GM19193 (cell line): ENCODE measurements around the gene INHA.

Experiments
- POLR2A ChIP-seq: IDR thresholded peaks from 4 replicates; pipeline ENCODE4 v1.6.1; 2011; ENCODE audit not compliant: insufficient read depth, insufficient read length; ENCODE audit errors: extremely low read depth

Gene INHA

GRCh38 chr2:219537657-219538488, 34.2 kb upstream of the INHA start:
- no peak for TF ChIP-seq POLR2A

GRCh38 chr2:219538504-219538951, 33.6 kb upstream of the INHA start:
- TF ChIP-seq POLR2A, result no peak

- TF ChIP-seq POLR2A, result no peak
These were observed 32.9 kb upstream of the INHA start for GRCh38 chr2:219538956-219539788.

- TF ChIP-seq POLR2A, result no peak
These were observed 32.0 kb upstream of the INHA start for GRCh38 chr2:219539926-219540678.

- TF ChIP-seq POLR2A, result no peak
These were observed 31.2 kb upstream of the INHA start for GRCh38 chr2:219540784-219541504.

- TF ChIP-seq POLR2A, result no peak
These were observed 30.4 kb upstream of the INHA start for GRCh38 chr2:219541611-219542180.

GRCh38 chr2:219542931-219543595, 29.0 kb upstream of the INHA start:
- TF ChIP-seq POLR2A, result no peak

GRCh38 chr2:219543596-219544358, 28.3 kb upstream of the INHA start, which contains the start of the genes CHPF and TMEM198:
CHPF (minus strand) TSS chr2:219543809; CDS start chr2:219543538, 271 bp downstream.
TMEM198 (plus strand) TSS chr2:219544028; CDS start chr2:219544728, 700 bp downstream.
- peak; percentile 35 for TF ChIP-seq POLR2A

- TF ChIP-seq POLR2A, result no peak
These were observed 27.5 kb upstream of the INHA start for GRCh38 chr2:219544567-219544966.

GRCh38 chr2:219545295-219545942, 26.7 kb upstream of the INHA start:
- no peak for TF ChIP-seq POLR2A

- TF ChIP-seq POLR2A, result no peak
These were observed 26.2 kb upstream of the INHA start for GRCh38 chr2:219545943-219546352.

- no peak for TF ChIP-seq POLR2A
These were observed 24.5 kb upstream of the INHA start for GRCh38 chr2:219547621-219548020.
